HG03196 (cell line): ENCODE measurements around the gene MLLT6.

Source experiments
- ATAC-seq: cut with Tn5 transposase; IDR thresholded peaks from one replicate; pipeline ENCODE4 v1.9.1; 2021; ENCODE audit not compliant: unreplicated experiment

Gene MLLT6

DNA sequence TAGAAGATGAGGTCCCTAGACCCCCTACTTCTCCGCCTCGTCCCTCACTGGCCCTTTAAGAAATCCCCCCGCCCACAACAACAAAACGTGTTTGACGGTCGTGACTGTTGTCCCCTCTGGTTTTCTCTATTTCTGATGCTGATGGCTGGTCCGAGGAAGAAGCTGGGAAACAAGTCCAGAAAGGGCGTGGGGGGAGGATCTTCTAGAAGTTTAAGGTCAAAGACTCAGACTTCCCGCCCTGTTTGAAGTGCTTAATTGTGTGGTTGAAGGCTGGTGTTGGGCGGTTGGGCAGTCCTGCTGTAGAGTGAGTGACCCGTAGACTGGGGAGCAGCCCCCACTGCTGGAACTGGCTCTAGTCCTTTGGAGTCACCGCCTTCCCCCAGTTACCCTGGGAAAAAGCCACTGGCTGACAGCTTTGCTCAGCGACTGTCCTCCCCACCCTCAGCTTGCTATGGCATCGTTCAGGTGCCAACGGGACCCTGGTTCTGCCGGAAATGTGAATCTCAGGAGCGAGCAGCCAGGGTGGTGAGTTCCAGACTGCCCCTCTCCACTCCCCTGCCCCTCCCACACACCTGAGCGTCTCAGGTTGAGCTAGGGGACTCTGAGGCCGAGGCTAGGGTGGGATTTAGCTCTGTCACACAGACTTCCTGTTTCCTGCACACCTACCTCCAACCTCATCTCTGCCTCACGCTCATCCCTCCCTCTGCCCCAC is 1.6 kb downstream of the MLLT6 start:
- no peak for ATAC-seq

GRCh38 chr17:38707678-38708351 is 2.7 kb downstream of the MLLT6 start:
- ATAC-seq: no peak

GRCh38 chr17:38709104-38709820 is 4.2 kb downstream of the MLLT6 start:
- ATAC-seq: no peak

DNA sequence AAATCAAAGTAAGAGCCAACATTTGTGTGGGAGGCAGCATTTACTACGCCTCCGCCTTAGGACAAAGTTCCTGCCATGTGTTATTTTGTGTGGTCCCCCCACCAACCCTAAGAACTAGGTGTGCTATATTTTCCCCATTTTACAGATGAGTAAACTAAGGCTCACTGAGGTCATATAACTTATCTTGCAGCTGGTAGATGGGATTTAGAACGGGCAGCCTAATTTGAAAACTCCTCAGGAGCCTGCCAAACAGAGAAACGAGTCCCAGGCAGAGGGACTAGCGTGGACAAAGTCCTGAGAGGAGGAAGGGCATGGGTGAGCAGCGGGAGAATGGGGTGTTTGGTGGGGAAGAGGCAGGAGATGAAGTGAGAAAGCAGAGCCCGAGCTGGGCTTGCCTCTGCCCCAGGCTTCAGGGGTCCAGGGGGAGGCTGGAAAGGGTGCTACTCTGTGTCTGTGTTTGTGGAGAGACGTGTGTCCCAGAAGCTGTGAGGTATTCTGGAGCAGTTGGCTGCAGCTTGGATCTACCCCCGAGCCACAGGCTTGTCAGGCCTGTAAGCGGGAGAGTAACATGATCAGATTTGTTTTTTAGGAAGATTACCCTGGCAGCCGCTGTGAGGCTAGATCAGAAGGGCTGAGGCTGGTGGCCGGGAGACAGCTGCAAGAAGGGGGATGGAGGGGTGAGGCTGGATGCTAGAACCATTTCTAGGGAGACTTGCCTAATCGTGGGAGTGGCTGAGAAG is 5.0 kb downstream of the MLLT6 start:
- ATAC-seq: no peak

DNA sequence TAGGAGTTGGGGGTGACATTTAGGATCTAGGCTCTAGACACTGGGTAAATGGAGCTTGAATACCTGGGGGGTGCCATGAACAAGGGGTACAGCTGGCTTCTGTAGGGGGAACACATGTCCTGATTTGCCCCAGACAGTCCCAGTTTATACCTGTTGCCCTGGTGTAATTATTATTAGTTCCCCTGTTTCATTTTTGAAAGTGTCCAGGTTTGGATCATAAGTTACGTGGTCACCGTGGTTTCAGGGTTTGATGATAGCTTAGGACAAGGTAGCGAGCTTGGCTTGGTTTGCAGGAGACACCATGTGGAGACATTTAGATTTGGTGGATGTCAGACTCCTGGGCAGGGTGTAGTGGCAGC is 5.5 kb downstream of the MLLT6 start:
- ATAC-seq: no peak

DNA sequence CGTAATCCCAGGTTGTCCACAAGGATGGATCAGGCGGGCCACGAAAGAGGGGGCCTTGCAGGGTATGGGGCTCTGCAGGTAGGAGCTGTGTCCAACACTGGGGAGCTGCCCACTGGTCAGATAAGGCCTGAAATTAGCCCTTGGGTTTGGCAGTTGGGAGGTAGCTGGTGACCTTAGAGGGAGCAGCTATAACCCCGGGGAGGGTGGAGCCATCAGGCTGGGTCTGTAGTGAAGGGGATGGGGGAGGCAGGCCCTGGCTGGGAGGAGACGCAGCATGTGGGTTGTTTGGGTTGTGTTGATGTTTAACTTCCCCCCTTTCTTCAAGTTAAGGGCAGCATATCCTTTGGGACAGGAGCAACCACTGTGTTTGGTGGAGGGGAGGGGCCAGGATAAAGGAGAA is 5.9 kb downstream of the MLLT6 start:
- no peak for ATAC-seq

DNA sequence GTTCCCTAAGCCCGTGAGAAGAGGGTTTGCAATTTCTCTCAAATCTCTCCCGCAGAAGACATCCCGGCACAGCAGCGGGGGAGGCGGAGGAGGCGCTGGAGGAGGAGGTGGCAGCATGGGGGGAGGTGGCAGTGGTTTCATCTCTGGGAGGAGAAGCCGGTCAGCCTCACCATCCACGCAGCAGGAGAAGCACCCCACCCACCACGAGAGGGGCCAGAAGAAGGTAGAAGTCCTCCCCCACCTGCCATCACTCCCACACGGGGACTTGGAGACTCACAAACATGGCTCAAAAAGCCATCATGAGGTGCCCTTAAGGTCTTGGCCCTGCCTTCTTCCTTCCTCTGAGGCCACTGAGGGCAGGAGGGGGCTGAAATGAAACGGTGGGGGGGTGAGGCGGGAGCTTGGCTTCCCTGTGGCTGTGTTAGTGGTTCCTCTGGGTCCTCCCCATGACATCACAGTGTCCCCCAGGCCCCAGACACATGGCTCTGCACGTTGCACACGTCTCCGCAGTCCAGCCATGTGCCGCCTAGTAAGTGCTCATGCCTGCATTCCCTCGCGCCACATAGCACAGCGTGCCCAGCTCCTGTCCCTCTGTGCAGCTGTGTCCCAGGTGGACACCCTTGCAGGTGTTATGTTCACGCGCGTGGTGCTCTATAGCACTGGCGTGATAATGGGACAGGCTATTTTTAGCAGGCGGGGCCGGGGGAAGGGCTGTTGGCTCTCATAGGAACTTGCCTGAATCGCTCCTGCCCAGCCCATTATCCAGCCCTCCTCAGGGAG is 6.9 kb downstream of the MLLT6 start:
- no peak for ATAC-seq

DNA sequence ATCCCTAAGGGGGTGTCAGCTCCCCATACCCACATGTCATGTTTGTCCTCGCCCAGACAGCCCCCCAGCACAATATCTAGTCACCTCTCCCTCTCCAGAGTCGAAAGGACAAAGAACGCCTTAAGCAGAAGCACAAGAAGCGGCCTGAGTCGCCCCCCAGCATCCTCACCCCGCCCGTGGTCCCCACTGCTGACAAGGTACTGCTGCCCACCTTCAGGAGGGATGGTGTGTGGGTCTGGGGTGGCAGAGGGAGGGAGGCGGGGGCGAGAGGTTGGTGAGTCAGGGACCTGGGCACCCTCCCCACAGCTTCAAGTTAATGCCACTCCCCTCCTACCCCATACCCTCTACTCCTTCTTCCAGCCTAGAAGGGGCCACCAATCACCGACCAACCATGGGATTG is 7.5 kb downstream of the MLLT6 start:
- ATAC-seq: no peak

DNA sequence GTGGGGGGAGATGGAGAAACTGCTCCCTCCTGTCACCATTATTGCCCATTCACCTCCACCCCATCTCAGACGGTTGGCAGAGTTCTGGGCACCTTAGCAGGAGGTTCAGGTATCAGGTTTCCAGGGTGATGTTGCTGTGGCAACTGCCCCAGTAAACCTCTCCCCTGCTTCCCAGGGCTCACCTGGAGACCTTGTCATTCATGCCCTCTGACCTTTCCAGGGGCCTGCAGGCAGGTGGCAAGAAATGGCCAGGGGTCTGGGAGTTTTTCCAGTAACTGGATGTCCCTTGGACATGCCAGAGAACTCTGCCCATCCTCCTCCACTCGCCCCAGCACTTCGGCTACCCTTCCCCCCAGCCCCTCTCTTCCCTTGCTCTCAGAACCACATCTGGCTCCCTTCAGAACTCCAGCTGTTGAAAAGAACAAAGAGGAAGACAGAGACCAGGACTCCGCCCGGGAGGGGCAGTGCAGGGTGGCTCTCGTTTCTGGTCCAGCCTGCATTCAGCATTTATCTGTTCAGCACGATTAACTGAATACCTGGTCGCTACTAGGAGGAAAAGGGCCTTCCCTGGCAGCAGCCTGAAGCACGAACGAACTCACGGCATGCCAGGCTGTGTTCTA is 8.5 kb downstream of the MLLT6 start:
- no peak for ATAC-seq

GRCh38 chr17:38715216-38715943 is 10.3 kb downstream of the MLLT6 start:
- ATAC-seq: no peak

DNA sequence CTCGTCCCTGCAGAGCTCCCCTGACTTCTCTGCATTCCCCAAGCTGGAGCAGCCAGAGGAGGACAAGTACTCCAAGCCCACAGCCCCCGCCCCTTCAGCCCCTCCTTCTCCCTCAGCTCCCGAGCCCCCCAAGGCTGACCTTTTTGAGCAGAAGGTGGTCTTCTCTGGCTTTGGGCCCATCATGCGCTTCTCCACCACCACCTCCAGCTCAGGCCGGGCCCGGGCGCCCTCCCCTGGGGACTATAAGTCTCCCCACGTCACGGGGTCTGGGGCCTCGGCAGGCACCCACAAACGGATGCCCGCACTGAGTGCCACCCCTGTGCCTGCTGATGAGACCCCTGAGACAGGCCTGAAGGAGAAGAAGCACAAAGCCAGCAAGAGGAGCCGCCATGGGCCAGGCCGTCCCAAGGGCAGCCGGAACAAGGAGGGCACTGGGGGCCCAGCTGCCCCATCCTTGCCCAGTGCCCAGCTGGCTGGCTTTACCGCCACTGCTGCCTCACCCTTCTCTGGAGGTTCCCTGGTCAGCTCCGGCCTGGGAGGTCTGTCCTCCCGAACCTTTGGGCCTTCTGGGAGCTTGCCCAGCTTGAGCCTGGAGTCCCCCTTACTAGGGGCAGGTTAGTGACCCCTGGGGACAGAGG is 11.4 kb downstream of the MLLT6 start:
- ATAC-seq: no peak

DNA sequence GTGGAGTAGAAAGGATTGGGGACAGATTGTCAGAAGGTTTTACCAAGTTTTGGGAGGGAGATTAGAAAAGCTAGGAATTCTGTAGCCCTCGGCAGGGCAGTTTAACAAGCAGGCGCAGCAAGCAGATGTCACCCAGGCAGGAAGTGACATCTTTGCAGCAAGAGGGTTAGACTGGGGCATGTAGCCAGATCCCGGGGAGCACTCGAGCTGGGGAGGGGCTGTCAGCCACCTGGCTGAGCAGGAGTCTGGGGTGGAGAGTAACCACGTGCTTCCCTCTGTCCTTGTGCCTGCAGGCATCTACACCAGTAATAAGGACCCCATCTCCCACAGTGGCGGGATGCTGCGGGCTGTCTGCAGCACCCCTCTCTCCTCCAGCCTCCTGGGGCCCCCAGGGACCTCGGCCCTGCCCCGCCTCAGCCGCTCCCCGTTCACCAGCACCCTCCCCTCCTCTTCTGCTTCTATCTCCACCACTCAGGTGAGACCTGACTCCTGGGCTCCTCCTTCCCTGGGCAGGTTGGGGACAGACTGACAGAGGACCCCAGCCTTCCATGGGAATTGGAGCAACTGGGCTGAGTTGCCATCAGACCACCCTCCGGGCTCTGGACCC is 12.2 kb downstream of the MLLT6 start:
- ATAC-seq: no peak

- ATAC-seq: no peak
These were observed 14.3 kb downstream of the MLLT6 start for GRCh38 chr17:38719289-38719942.

DNA sequence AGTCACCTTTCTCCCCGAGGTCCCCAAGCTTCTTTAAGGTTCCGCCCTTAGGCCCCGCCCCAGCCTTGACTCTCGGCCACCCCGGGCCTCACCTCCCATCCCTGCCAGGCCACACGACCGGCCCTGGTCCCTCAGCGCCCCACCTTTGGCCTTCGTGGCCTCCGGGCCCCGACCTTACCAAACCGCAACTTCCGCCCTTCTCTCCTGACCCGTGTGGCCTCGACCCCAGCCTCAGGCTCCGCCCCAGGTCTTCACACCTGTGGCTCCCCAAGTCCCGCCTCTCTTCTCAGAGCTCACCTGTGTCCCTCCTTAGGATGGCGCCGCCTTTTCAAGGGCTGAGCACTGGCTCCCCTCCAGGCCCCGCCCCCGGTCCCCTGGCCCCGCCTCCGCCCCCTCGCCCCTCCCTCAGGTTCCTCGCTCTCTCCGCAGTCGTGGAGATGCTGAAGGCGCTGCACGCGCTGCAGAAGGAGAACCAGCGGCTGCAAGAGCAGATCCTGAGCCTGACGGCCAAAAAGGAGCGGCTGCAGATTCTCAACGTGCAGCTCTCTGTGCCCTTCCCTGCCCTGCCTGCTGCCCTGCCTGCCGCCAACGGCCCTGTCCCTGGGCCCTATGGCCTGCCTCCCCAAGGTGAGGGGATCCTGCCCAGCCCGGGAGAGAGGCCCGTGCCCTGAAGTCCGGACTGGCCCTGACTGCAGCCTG is 15.0 kb downstream of the MLLT6 start:
- ATAC-seq: no peak

DNA sequence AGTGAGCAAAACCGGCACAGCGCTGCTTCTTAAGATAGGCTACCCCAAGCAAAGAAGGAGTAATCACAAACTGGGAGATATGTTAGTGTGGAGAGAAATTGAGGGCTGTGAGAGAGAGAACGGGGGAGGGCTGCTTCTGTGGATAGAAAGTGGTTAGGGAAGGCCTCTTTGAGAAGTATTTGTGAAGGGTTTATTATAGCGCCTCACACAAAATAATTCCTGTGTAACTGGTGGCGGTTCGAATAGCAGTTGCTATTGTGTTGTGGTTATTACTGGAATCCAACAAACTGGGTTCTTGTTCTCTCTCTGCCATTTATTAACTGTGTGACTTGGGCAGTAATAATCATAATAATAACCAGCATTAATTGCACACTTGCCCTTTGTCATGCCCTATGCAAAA is 15.9 kb downstream of the MLLT6 start:
- no peak for ATAC-seq

DNA sequence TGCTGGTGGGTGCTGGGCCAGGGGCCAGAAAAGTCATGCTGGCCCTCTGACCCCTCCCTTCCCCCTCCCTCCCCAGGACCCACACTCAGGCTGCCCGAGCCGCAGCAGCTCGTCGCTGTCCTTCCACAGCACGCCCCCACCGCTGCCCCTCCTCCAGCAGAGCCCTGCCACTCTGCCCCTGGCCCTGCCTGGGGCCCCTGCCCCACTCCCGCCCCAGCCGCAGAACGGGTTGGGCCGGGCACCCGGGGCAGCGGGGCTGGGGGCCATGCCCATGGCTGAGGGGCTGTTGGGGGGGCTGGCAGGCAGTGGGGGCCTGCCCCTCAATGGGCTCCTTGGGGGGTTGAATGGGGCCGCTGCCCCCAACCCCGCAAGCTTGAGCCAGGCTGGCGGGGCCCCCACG is 16.7 kb downstream of the MLLT6 start:
- no peak for ATAC-seq

- ATAC-seq: no peak
These were observed 19.4 kb downstream of the MLLT6 start for GRCh38 chr17:38724337-38724988.
